Measurements from ENCODE around the gene ZBTB25. TPM values are rescaled to one million over a fixed set of nuclear protein-coding genes. Genes with fewer than 3 reads are reported as not detected.

Gene ZBTB25
- total RNA-seq, 1 experiment from 2014 or later: 4.0 TPM

- Histone ChIP-seq H3K4me1 (ENCODE audit: insufficient read depth, low read length) (no peaks in the 10 kb centered on the region), H3K79me2 (ENCODE audit: low read length) (peaks cover 15% of the 10 kb centered on the region), H3K9ac (ENCODE audit: low read length) (no peak overlapping the region), H3K27ac (ENCODE audit: low read length) (no peak overlapping the region), H4K20me1 (ENCODE audit: low read length) (no peaks in the 10 kb centered on the region), H3K36me3 (ENCODE audit: low read depth, low read length) (0 out of 2 replicates have a peak, but pooled peaks cover 11% of the 10 kb centered on the region), H3K27me3 (ENCODE audit: low read length) (no peaks in the 10 kb centered on the region), H3K4me2 (ENCODE audit: low read length) (no peak overlapping the region), H2AFZ (ENCODE audit: low read length) (no peak overlapping the region), H3K9me3 (ENCODE audit: low read length) (no peaks in the 10 kb centered on the region), H3F3A (ENCODE audit: low read length, unreplicated experiment) (no peaks in the 10 kb centered on the region), H3K9me2 (replicated peaks; ENCODE audit: low read length) (no peaks in the 10 kb centered on the region), H3K4me3 (ENCODE audit: low read length) (no peak overlapping the region)
- TF ChIP-seq EZH2 (IDR thresholded peaks at IDR 0.05; ENCODE audit: low read length, unreplicated experiment) (no peak), EZH2phosphoT487 (IDR thresholded peaks at IDR 0.05; ENCODE audit: borderline replicate concordance, low read length) (no peak)
- TF ChIP-seq, protein P1, sequence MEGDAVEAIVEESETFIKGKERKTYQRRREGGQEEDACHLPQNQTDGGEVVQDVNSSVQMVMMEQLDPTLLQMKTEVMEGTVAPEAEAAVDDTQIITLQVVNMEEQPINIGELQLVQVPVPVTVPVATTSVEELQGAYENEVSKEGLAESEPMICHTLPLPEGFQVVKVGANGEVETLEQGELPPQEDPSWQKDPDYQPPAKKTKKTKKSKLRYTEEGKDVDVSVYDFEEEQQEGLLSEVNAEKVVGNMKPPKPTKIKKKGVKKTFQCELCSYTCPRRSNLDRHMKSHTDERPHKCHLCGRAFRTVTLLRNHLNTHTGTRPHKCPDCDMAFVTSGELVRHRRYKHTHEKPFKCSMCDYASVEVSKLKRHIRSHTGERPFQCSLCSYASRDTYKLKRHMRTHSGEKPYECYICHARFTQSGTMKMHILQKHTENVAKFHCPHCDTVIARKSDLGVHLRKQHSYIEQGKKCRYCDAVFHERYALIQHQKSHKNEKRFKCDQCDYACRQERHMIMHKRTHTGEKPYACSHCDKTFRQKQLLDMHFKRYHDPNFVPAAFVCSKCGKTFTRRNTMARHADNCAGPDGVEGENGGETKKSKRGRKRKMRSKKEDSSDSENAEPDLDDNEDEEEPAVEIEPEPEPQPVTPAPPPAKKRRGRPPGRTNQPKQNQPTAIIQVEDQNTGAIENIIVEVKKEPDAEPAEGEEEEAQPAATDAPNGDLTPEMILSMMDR (conservative IDR thresholded peaks at IDR 0.05; ENCODE audit: low read depth, low read length): no peak
- ATAC-seq (no peak), DNase-seq (no peak)
- ChIA-PET POLR2A (ENCODE audit: unreplicated experiment) (interaction anchor here (0.6 kb wide), 1 partner anchor 16 kb away, joined by 3 read pairs; no protein-coding TSS in a partner anchor), CTCF (no interaction called here)
- no TSS peak for BruUV-seq (replicated peaks)
- intact Hi-C loops (cut with micrococcal nuclease): no loop called here
These were observed 8.4 kb downstream of the ZBTB25 start for GRCh38 chr14:64495252-64495651.

DNA sequence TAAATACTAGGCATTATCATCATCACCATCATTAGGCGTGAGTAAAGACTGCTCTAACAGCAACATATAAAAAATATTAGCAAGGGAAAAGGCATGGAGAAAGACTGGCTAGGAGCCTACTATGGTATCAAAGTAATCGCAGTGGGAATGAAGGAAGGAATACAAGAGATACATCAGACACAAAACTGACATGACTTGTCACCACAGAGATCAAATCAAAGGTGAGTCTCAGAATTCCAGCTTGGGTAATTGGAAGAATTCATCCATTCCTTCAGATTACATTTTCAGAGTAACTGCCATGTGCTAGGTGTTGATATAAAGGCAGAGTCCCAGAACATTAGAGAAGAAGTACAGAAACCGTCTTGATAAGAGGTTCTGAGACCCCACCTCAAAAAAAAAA lies 10.2 kb downstream of the ZBTB25 start:
- peaks cover 15% of the 10 kb centered on the region for H3K36me3 ChIP-seq (ENCODE audit: low read depth, low read length)
- no peaks in the 10 kb centered on the region for H3K79me2 ChIP-seq (ENCODE audit: low read length)
- DNase-seq: no peak
- no peak overlapping the region for H3K4me3 ChIP-seq (ENCODE audit: low read length)
- H3K4me1 ChIP-seq (ENCODE audit: insufficient read depth, low read length): no peaks in the 10 kb centered on the region
- no peaks in the 10 kb centered on the region for H4K20me1 ChIP-seq (ENCODE audit: low read length)
- H3K9me3 ChIP-seq (ENCODE audit: low read length): no peaks in the 10 kb centered on the region
- no peaks in the 10 kb centered on the region for H3F3A ChIP-seq (ENCODE audit: low read length, unreplicated experiment)
- H3K9ac ChIP-seq (ENCODE audit: low read length): no peak overlapping the region
- no peak overlapping the region for H2AFZ ChIP-seq (ENCODE audit: low read length)
- no peak overlapping the region for H3K4me2 ChIP-seq (ENCODE audit: low read length)
- BruUV-seq (replicated peaks): no TSS peak
- no peak overlapping the region for H3K27ac ChIP-seq (ENCODE audit: low read length)
- ChIA-PET POLR2A (ENCODE audit: unreplicated experiment) (interaction anchor here (0.5 kb wide), 1 partner anchor 11 kb away, joined by 21 read pairs; no protein-coding TSS in a partner anchor), CTCF (interaction anchor here (0.6 kb wide), 1 partner anchor 149 kb away, joined by 3 read pairs; no protein-coding TSS in a partner anchor)
- no peaks in the 10 kb centered on the region for H3K9me2 ChIP-seq (replicated peaks; ENCODE audit: low read length)
- no peak for TF ChIP-seq EZH2 (IDR thresholded peaks at IDR 0.05; ENCODE audit: low read length, unreplicated experiment)
- no peak for TF ChIP-seq EZH2phosphoT487 (IDR thresholded peaks at IDR 0.05; ENCODE audit: borderline replicate concordance, low read length)
- TF ChIP-seq, protein P1 (conservative IDR thresholded peaks at IDR 0.05; ENCODE audit: low read depth, low read length): no peak
- ATAC-seq: no peak
- intact Hi-C loops (cut with micrococcal nuclease): no loop called here
- no peaks in the 10 kb centered on the region for H3K27me3 ChIP-seq (ENCODE audit: low read length)

GRCh38 chr14:64491637-64492036 lies 12.0 kb downstream of the ZBTB25 start:
- ATAC-seq (no peak), DNase-seq (no peak)
- no peak for TF ChIP-seq EZH2phosphoT487 (IDR thresholded peaks at IDR 0.05; ENCODE audit: borderline replicate concordance, low read length)
- TF ChIP-seq, protein P1 (conservative IDR thresholded peaks at IDR 0.05; ENCODE audit: low read depth, low read length): no peak
- TF ChIP-seq EZH2 (IDR thresholded peaks at IDR 0.05; ENCODE audit: low read length, unreplicated experiment): no peak
- Histone ChIP-seq H3K9me3 (ENCODE audit: low read length) (no peaks in the 10 kb centered on the region), H3K4me3 (ENCODE audit: low read length) (no peak overlapping the region), H3K4me1 (ENCODE audit: insufficient read depth, low read length) (no peaks in the 10 kb centered on the region), H3K27me3 (ENCODE audit: low read length) (no peaks in the 10 kb centered on the region), H3K9me2 (replicated peaks; ENCODE audit: low read length) (no peaks in the 10 kb centered on the region), H3K9ac (ENCODE audit: low read length) (no peak overlapping the region), H3K27ac (ENCODE audit: low read length) (no peak overlapping the region), H3K36me3 (ENCODE audit: low read depth, low read length) (peaks cover 22% of the 10 kb centered on the region), H4K20me1 (ENCODE audit: low read length) (no peaks in the 10 kb centered on the region), H3K4me2 (ENCODE audit: low read length) (no peak overlapping the region), H3K79me2 (ENCODE audit: low read length) (no peaks in the 10 kb centered on the region), H2AFZ (ENCODE audit: low read length) (no peak overlapping the region), H3F3A (ENCODE audit: low read length, unreplicated experiment) (no peaks in the 10 kb centered on the region)
- POLR2A ChIA-PET (ENCODE audit: unreplicated experiment): no interaction called here
- BruUV-seq (replicated peaks): no TSS peak
- CTCF ChIA-PET: no interaction called here
- intact Hi-C loops (cut with micrococcal nuclease): no loop called here
